AG09309 (cell line): ENCODE results near the gene CAPN8.
A peak's percentile ranks its signal among the peaks of the same experiment; 100 is the strongest.

Source experiments
- DNase-seq: peaks from one replicate; pipeline ENCODE4 v3.0.0-alpha.2; 2010; ENCODE audit warnings: low read depth
- H3K4me3 ChIP-seq: 2 replicates; pipeline ENCODE4 v1.5.1; 2011; ENCODE audit warnings: mild to moderate bottlenecking, low read depth, low read length, moderate library complexity; ENCODE audit not compliant: control insufficient read depth
- TF ChIP-seq, protein P1 (sequence below): IDR thresholded peaks from 2 replicates; pipeline ENCODE4 v1.5.1; 2011; ENCODE audit warnings: mild to moderate bottlenecking, low read depth, low read length, inconsistent platforms; ENCODE audit not compliant: insufficient read depth, control insufficient read depth; ENCODE audit errors: missing control alignments

CAPN8 gene

DNA sequence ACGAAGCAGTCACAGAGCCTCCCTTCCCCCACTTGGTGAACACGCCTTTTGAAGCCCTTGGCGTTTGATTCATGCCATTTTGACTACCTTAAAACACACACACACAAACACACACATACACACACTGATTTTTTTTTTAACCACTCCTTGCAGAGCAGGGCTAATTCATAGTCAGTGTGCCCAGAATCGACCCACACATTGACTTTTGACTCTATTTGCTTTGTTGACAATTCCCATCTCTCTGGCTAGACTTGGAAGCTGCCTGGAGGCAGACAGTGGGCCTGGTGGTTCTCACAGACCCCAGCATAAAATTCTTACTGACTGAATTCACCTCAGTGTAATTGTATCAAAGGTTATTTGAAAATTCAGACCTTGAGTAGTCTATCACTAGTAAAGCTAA lies 30.3 kb downstream of the CAPN8 start:
- TF ChIP-seq, protein P1, sequence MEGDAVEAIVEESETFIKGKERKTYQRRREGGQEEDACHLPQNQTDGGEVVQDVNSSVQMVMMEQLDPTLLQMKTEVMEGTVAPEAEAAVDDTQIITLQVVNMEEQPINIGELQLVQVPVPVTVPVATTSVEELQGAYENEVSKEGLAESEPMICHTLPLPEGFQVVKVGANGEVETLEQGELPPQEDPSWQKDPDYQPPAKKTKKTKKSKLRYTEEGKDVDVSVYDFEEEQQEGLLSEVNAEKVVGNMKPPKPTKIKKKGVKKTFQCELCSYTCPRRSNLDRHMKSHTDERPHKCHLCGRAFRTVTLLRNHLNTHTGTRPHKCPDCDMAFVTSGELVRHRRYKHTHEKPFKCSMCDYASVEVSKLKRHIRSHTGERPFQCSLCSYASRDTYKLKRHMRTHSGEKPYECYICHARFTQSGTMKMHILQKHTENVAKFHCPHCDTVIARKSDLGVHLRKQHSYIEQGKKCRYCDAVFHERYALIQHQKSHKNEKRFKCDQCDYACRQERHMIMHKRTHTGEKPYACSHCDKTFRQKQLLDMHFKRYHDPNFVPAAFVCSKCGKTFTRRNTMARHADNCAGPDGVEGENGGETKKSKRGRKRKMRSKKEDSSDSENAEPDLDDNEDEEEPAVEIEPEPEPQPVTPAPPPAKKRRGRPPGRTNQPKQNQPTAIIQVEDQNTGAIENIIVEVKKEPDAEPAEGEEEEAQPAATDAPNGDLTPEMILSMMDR, result no peak
- no peak for DNase-seq
- H3K4me3 ChIP-seq, result no peak overlapping the region

DNA sequence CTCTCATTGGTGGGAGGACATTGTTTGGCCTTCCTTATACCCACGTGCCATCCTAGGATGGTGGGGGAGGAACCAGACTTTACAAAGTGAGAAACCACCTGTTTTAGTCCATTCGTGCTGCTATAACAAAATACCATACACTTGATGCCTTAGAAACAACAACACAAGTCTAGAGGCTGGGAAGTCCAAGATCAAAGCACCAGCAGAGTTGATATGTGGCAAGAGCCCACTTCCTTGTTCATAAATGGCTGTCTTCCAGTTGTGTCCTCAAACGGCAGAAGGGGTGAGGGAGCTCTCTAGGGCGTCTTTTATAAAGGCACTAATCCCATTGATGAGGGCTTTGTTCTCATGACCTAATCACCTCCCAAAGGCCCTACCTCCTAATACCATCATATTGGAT lies 31.1 kb downstream of the CAPN8 start:
- no peak overlapping the region for H3K4me3 ChIP-seq
- TF ChIP-seq, protein P1, result no peak
- DNase-seq, result no peak

GRCh38 chr1:223631956-223632355 lies 33.5 kb downstream of the CAPN8 start:
- TF ChIP-seq, protein P1, result no peak
- no peak overlapping the region for H3K4me3 ChIP-seq
- no peak for DNase-seq

GRCh38 chr1:223631473-223631872 lies 34.0 kb downstream of the CAPN8 start:
- no peak overlapping the region for H3K4me3 ChIP-seq
- TF ChIP-seq, protein P1, result no peak
- no peak for DNase-seq

- TF ChIP-seq, protein P1, result no peak
- no peak overlapping the region for H3K4me3 ChIP-seq
Measured at GRCh38 chr1:223629126-223629457, 36.4 kb downstream of the CAPN8 start.

GRCh38 chr1:223628233-223629125 lies 37.0 kb downstream of the CAPN8 start:
- peak; percentile 1 for DNase-seq
- TF ChIP-seq, protein P1, result peak; percentile 68
- no peak overlapping the region for H3K4me3 ChIP-seq

More at GRCh38 chr1:223629126-223629457, 36.4 kb downstream of the CAPN8 start:
- no peak for DNase-seq
